Activated T-cell treated with anti-CD3 and anti-CD28 coated beads, Interleukin-2, amount 50 U/mL, for 48 hours (primary cell): ENCODE measurements around the gene C2orf66.

Experiments used
- DNase-seq, 2 experiments: peaks; one replicate each; pipeline ENCODE4 v3.0.0-alpha.2; 2020

C2orf66 gene

GRCh38 chr2:196809260-196809659 is at the start of gene C2orf66:
TSS of gene C2orf66 (minus strand) at chr2:196809355. CDS start at chr2:196809336, 19 bp downstream.
- DNase-seq = no peak

GRCh38 chr2:196854629-196855028 is 45.5 kb upstream of the C2orf66 start:
- DNase-seq = no peak

GRCh38 chr2:196853301-196854087 is 44.3 kb upstream of the C2orf66 start:
- no peak for DNase-seq

GRCh38 chr2:196851088-196851487 is 41.9 kb upstream of the C2orf66 start:
- no peak for DNase-seq

- no peak for DNase-seq
Observed at GRCh38 chr2:196849895-196850294, 40.7 kb upstream of the C2orf66 start.

GRCh38 chr2:196846295-196846694 is 37.1 kb upstream of the C2orf66 start:
- DNase-seq = no peak

- no peak for DNase-seq
Observed at GRCh38 chr2:196845371-196845770, 36.2 kb upstream of the C2orf66 start.

GRCh38 chr2:196840171-196840570 is 31.0 kb upstream of the C2orf66 start:
- DNase-seq = no peak

- DNase-seq = no peak
Observed at GRCh38 chr2:196839574-196839973, 30.4 kb upstream of the C2orf66 start.

GRCh38 chr2:196836440-196836839 is 27.3 kb upstream of the C2orf66 start:
- no peak for DNase-seq

GRCh38 chr2:196830701-196831100 is 21.5 kb upstream of the C2orf66 start:
- DNase-seq = no peak

- DNase-seq = no peak
Observed at GRCh38 chr2:196827356-196827755, 18.2 kb upstream of the C2orf66 start.

GRCh38 chr2:196823750-196824522 is 14.8 kb upstream of the C2orf66 start:
- no peak for DNase-seq

GRCh38 chr2:196821195-196821594 is 12.0 kb upstream of the C2orf66 start:
- DNase-seq = no peak

GRCh38 chr2:196808083-196808665 is 981 bp downstream of the C2orf66 start:
- DNase-seq = no peak

- no peak for DNase-seq
Observed at GRCh38 chr2:196804381-196804780, 4.8 kb downstream of the C2orf66 start.

- no peak for DNase-seq
Observed at GRCh38 chr2:196802401-196802800, 6.8 kb downstream of the C2orf66 start.

- no peak for DNase-seq
Observed at GRCh38 chr2:196801674-196802261, 7.4 kb downstream of the C2orf66 start.

GRCh38 chr2:196798980-196799379 is 10.2 kb downstream of the C2orf66 start:
- no peak for DNase-seq

GRCh38 chr2:196792865-196793264 is 16.3 kb downstream of the C2orf66 start:
- no peak for DNase-seq

GRCh38 chr2:196783431-196784094 is 25.6 kb downstream of the C2orf66 start:
- peak; percentile 44 to 54 for DNase-seq

GRCh38 chr2:196767101-196767500 is 42.1 kb downstream of the C2orf66 start:
- DNase-seq = no peak

GRCh38 chr2:196759378-196759706 is 49.8 kb downstream of the C2orf66 start:
- no peak for DNase-seq
